ENCODE results near the gene NNAT.

The NNAT gene

DNA sequence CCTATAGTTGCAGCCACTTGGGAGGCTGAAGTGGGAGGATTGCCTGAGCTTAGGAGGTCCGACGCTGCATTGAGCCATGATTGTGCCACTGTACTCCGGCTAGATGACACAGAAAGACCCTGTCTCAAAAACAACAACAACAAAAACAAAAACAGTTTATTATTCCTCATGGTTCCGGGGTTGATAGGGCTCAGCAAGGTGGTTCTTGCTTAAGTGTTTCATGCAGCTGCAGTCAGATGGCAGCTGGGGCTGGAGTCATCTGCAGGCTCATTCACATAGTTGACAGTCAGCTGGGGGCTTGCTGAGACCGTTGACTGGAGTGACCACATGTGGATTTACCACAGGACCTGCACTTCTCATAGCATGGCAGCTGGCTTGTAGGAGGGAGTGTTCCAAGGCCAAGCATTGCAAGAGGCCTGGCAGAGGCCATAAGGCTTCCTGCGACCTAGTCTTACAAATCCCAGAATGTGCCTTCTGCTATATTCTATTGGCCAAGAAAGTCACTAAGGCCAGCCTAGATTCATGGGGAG lies 28.9 kb upstream of the NNAT start:
- no peaks in the 10 kb centered on the region for H3K4me1 Mint-ChIP-seq
- H3K4me3 Mint-ChIP-seq, result no peak overlapping the region
- CTCF ChIA-PET, result no interaction called here
- H3K9me3 Mint-ChIP-seq, result no peaks in the 10 kb centered on the region
- DNase-seq, result no peak
- peaks cover 9% of the 10 kb centered on the region for H3K27me3 Mint-ChIP-seq
- no peaks in the 10 kb centered on the region for H3K36me3 Mint-ChIP-seq
- no peak overlapping the region for H3K27ac Mint-ChIP-seq

DNA sequence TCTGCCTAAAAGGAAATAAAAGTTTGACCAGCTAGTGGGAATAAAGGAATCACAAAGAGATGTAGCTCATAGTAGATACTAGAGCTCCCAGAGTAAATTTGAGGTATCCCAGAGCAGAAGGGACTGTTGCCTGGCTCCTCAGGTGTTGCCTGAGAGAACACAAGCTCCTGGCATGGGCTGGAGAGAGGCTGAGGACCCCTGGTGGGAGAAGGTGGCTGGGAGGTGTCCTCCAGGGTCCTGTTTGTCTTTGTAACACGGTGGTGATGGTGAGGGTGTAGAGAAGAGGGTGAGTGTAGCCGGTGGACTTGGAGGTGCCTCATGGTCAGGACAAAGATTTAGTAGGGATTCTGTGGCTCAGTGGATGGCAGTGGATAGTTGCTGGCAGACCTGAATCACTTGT lies 28.1 kb upstream of the NNAT start:
- Mint-ChIP-seq H3K4me1 (no peaks in the 10 kb centered on the region), H3K27me3 (peaks cover 9% of the 10 kb centered on the region), H3K9me3 (no peaks in the 10 kb centered on the region), H3K4me3 (no peak overlapping the region), H3K27ac (no peak overlapping the region), H3K36me3 (no peaks in the 10 kb centered on the region)
- no peak for DNase-seq
- CTCF ChIA-PET, result no interaction called here

- H3K27ac Mint-ChIP-seq, result no peak overlapping the region
- H3K9me3 Mint-ChIP-seq, result no peaks in the 10 kb centered on the region
- no peaks in the 10 kb centered on the region for H3K4me1 Mint-ChIP-seq
- H3K27me3 Mint-ChIP-seq, result peaks cover 9% of the 10 kb centered on the region
- CTCF ChIA-PET, result no interaction called here
- no peak for DNase-seq
- no peak overlapping the region for H3K4me3 Mint-ChIP-seq
- no peaks in the 10 kb centered on the region for H3K36me3 Mint-ChIP-seq
Observed at GRCh38 chr20:37494301-37494700, 26.7 kb upstream of the NNAT start.

DNA sequence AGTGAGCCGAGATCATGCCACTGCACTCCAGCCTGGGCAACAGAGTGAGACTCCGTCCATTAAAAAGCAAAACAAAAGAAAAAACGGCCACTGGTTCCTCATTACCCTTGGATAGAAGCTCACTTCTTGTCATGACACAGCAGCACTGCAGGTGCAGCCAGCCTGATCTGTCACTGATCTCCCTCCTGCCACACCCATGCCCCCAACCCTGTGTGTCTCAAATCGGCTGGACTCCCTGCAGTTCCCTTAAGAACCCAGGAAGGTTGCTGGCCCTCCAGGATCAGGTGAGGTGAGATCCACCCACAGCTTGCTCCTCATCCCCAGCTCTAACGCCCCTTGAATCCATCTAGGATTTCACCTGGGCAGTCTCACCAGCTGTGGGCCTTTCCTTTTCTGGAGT lies 26.3 kb upstream of the NNAT start:
- H3K36me3 Mint-ChIP-seq, result no peaks in the 10 kb centered on the region
- H3K27me3 Mint-ChIP-seq, result peaks cover 9% of the 10 kb centered on the region
- H3K4me1 Mint-ChIP-seq, result no peaks in the 10 kb centered on the region
- H3K4me3 Mint-ChIP-seq, result no peak overlapping the region
- DNase-seq, result no peak
- CTCF ChIA-PET, result no interaction called here
- no peaks in the 10 kb centered on the region for H3K9me3 Mint-ChIP-seq
- no peak overlapping the region for H3K27ac Mint-ChIP-seq

DNA sequence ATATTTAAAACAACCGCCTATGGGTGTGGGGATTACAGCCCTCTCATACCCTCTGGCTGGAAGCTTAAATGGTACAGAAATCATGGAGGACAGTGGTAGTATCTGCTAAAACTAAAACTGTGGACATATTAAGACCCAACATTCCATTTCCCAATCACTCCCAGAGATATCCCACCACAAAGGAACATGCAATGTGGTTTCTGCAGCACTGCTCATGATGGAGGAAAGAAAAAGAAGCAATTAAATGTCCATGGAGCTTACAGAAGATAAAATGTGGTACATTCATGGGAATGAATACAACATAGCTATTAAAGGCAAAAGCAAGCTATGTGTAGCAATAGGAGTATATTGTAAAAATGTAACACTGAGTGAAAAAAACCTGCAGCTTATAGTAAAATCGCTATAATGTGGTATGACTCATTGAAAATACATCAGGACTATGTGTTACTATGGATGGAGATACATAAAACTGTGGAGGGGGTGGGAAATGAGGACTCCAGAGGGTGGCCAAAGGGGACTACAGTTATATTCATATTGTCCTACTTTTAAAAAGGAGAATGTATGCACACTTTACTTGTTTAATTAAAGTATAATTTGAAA lies 22.9 kb upstream of the NNAT start:
- H3K36me3 Mint-ChIP-seq, result no peaks in the 10 kb centered on the region
- CTCF ChIA-PET, result no interaction called here
- no peaks in the 10 kb centered on the region for H3K27me3 Mint-ChIP-seq
- H3K4me3 Mint-ChIP-seq, result no peak overlapping the region
- no peak for DNase-seq
- H3K4me1 Mint-ChIP-seq, result no peaks in the 10 kb centered on the region
- no peaks in the 10 kb centered on the region for H3K9me3 Mint-ChIP-seq
- H3K27ac Mint-ChIP-seq, result no peak overlapping the region

- CTCF ChIA-PET, result no interaction called here
- no peaks in the 10 kb centered on the region for H3K4me1 Mint-ChIP-seq
- no peaks in the 10 kb centered on the region for H3K36me3 Mint-ChIP-seq
- no peaks in the 10 kb centered on the region for H3K27me3 Mint-ChIP-seq
- DNase-seq, result no peak
- H3K27ac Mint-ChIP-seq, result no peak overlapping the region
- H3K9me3 Mint-ChIP-seq, result no peaks in the 10 kb centered on the region
- no peak overlapping the region for H3K4me3 Mint-ChIP-seq
Observed at GRCh38 chr20:37500311-37500710, 20.7 kb upstream of the NNAT start.

- H3K9me3 Mint-ChIP-seq, result no peaks in the 10 kb centered on the region
- no peaks in the 10 kb centered on the region for H3K4me1 Mint-ChIP-seq
- no peak for DNase-seq
- H3K27me3 Mint-ChIP-seq, result no peaks in the 10 kb centered on the region
- H3K4me3 Mint-ChIP-seq, result no peak overlapping the region
- CTCF ChIA-PET, result no interaction called here
- H3K36me3 Mint-ChIP-seq, result no peaks in the 10 kb centered on the region
- no peak overlapping the region for H3K27ac Mint-ChIP-seq
Observed at GRCh38 chr20:37501940-37502339, 19.1 kb upstream of the NNAT start.

DNA sequence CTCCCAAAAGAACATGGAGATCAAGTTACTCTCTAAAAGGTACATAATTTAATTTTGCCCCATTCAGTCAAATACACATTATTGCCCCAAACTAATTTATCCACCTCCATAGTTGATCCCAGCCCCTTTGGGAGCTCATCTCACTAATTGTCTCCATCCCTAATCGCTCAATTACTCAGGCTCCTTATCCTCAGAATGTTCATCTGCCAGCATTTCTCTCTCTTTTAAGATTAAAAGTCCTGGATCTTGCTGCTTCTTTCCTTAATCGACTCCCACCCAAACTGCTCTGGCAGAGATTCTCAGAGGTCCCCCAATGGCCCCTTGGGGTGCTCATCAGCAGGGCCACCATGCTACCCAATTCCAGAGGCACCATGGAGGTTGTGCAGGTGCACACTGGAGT lies 18.4 kb upstream of the NNAT start:
- Mint-ChIP-seq H3K9me3 (no peaks in the 10 kb centered on the region), H3K27ac (no peak overlapping the region), H3K27me3 (no peaks in the 10 kb centered on the region), H3K36me3 (no peaks in the 10 kb centered on the region), H3K4me3 (no peak overlapping the region), H3K4me1 (no peaks in the 10 kb centered on the region)
- DNase-seq, result no peak
- CTCF ChIA-PET, result no interaction called here

- H3K4me3 Mint-ChIP-seq, result no peak overlapping the region
- no peaks in the 10 kb centered on the region for H3K9me3 Mint-ChIP-seq
- CTCF ChIA-PET, result no interaction called here
- no peaks in the 10 kb centered on the region for H3K4me1 Mint-ChIP-seq
- no peak for DNase-seq
- no peak overlapping the region for H3K27ac Mint-ChIP-seq
- H3K36me3 Mint-ChIP-seq, result no peaks in the 10 kb centered on the region
- no peaks in the 10 kb centered on the region for H3K27me3 Mint-ChIP-seq
Observed at GRCh38 chr20:37503256-37503927, 17.7 kb upstream of the NNAT start.

DNA sequence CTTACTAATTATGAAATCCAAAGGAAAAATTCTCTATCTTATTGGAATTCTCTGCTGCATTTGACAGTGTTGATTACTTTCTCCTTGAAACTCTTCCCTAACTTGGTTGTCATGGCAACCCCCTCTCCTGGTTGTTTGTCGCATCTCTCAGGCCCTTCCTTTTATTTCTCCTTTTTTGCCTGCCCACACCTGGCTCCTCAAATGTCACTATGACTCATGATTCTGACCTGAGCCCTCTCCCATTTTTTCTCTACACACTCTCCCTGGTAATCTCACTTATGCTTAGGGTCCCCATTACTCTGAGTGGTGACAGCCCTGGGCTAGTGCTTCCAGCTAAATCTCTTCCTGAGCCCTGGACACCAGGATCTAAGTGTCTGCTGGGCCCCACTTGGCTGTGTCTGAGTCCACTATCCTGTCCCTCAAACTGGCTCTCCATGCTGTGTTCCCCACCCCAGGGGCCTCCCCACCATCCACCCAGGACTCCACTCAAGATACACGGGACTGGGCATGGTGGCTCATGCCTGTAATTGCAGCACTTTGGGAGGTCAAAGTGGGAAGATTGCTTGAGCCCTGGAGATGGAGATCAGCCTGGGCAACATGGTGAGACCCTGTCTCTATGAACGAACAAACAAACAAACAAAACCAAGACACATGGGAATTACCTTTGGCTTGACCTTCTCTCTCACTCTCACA lies 16.5 kb upstream of the NNAT start:
- Mint-ChIP-seq H3K27ac (no peak overlapping the region), H3K27me3 (no peaks in the 10 kb centered on the region), H3K4me3 (no peak overlapping the region), H3K9me3 (no peaks in the 10 kb centered on the region), H3K4me1 (no peaks in the 10 kb centered on the region), H3K36me3 (no peaks in the 10 kb centered on the region)
- CTCF ChIA-PET, result no interaction called here
- DNase-seq, result no peak

DNA sequence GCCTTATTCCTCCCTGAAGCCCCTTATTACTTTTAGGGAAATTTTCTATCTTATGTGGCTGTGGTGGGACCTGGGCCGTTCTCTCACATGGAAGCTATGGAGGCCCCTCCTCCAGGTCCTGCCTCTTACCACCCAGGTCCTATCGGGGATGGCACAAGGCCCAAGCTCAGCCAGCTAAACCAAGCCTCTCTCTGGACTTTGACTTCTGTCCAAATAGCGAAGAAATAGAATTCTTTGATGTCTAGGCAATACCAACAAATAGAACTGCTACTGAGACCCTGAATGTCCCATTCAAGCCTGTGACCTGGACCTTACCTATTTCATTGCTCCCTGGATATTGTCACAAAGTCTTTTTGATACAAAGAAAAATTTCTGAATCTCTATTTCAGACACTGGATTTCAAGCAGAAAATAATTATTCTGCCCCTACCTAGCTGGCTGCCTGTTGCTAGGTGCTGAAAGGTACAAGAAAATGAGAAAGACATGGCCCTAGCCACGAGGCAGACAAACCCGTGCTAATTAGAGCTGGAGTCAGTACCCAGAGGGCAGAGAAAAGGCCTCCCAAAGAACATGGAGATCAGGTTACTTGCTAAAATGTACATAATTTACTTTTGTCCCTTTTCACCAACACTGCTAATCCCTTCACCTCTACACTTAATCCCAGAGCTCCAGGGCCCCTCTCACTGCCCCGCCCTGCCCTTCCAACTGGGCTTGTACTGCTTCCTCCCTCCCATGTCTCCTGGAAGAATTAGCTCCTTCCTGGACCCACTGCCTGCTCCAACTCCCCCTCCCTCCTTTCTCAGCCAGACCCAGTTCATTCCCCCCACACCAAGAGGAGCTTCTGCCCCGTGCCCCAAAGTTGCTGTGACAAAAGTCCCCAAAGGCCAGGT lies 15.5 kb upstream of the NNAT start:
- H3K27me3 Mint-ChIP-seq, result no peaks in the 10 kb centered on the region
- no peak overlapping the region for H3K4me3 Mint-ChIP-seq
- H3K9me3 Mint-ChIP-seq, result no peaks in the 10 kb centered on the region
- H3K36me3 Mint-ChIP-seq, result peaks cover under 1% of the 10 kb centered on the region
- H3K4me1 Mint-ChIP-seq, result no peaks in the 10 kb centered on the region
- H3K27ac Mint-ChIP-seq, result no peak overlapping the region
- no peak for DNase-seq
- CTCF ChIA-PET, result no interaction called here

DNA sequence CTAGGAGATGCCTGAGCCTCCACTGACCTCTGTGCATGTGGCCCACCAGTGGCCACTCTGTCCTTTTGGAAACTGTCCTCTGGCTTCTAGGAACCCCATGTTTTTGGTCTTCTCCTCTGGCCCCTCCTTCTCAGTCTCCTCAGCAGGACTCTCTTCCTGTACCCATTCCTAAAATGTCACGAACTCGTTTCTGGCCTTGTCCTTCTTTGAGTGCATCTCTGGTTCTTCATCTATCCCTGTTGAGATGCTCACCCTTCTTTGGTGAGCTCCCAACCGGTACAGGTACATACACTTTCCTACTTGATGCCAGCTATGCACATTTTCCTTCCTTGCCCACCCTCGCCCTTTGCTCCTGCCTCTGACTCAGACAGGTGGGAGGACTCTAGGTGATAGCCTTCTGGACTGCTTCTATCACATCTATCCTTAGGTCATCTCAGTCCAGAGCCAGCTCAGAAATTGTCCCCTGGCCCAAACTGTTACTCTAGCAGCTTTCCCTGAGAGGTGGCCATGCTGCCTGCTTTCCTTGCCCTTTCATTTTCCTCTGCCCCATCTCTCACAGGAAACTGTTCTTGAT lies 14.8 kb upstream of the NNAT start:
- CTCF ChIA-PET, result no interaction called here
- Mint-ChIP-seq H3K4me3 (no peak overlapping the region), H3K4me1 (no peaks in the 10 kb centered on the region), H3K27me3 (no peaks in the 10 kb centered on the region), H3K9me3 (no peaks in the 10 kb centered on the region), H3K36me3 (peaks cover 2% of the 10 kb centered on the region), H3K27ac (no peak overlapping the region)
- DNase-seq, result no peak

DNA sequence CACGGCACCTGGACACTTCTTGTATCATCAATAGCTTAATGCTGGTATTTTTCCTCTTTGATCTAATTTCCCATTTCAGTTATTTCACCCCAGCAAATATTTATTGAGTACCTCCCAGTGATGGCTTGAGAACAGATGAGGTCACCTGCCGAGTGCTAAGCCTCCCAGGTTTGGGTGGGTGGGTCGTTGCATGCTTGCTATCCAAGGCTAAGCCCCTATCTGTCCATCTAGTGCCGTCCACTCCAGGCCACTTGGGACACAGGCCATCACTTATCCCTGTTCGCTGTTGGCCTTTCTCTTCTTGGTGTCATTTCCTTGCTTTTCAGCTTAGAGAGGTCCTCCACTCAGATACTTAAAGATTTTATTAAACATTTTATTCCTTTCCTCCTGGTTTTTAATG lies 10.8 kb upstream of the NNAT start:
- Mint-ChIP-seq H3K4me1 (no peaks in the 10 kb centered on the region), H3K9me3 (no peaks in the 10 kb centered on the region), H3K4me3 (no peak overlapping the region), H3K27ac (no peak overlapping the region), H3K36me3 (peaks cover 5% of the 10 kb centered on the region), H3K27me3 (no peaks in the 10 kb centered on the region)
- no peak for DNase-seq
- CTCF ChIA-PET, result no interaction called here

DNA sequence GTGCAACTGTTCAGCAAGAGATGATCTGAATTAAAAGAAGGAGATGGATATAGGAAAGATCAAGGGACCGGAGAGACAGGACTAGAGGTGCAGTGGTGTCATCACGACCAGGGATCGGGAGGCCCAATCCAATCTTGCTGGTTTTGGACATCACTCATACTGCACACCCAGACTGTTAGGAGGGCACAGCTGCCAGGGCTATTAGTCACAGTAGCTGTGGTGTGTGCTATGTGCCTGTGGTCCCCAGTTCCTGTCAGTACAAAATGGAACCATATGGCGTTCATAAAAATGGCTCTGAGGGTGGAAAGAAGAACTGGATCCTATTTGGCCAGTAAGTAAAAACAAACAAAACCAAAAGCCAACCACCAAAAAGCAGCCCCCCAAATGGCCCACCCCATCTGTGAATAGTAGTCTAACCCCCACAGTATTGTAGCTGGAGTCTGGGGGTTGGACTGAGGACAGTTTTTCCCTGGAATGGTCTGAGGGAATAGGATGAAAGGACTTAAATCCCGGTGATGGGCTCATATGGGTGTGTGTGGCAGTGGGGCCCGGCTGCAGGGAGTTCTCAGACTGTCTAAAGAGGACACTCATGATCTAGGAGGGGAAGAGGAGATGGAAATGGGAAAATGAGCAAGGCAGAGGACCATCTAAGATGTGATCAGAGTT lies 9.3 kb upstream of the NNAT start:
- Mint-ChIP-seq H3K4me3 (no peak overlapping the region), H3K27ac (no peak overlapping the region), H3K27me3 (no peaks in the 10 kb centered on the region), H3K4me1 (no peaks in the 10 kb centered on the region), H3K36me3 (peaks cover 8% of the 10 kb centered on the region), H3K9me3 (no peaks in the 10 kb centered on the region)
- DNase-seq, result no peak
- CTCF ChIA-PET, result no interaction called here
